ENCODE results near the gene ITLN1. TPM values are rescaled to one million over a fixed set of nuclear protein-coding genes. Genes with fewer than 3 reads are reported as not detected.

ITLN1 gene
- total and polyA plus RNA-seq, 3 experiments from 2014 or later: not detected

DNA sequence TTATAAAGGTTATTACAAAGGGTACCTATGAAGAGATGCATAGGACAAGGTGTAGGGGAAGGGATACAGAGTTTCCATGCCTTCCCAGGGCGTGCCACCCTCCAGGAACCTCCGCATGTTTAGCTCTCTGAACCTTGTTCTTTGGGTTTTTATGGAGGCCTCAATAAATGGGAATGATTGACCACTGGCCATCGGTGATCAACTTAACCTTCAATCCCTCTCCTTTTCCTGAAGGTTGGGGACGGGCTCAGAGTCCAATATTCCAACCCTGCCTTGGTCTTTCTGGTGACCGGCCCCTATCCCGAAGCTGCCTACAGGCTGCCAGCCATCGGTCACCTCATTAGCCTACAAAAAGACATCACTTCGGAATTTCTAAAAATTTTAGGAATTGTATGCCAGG, 34.0 kb downstream of the ITLN1 start:
- H3K4me3 ChIP-seq (ENCODE audit: low read length): no peak overlapping the region
- H3K4me3 Mint-ChIP-seq: peak overlapping the region in 2 of 7 donors; percentile 28 to 71
- no peaks in the 10 kb centered on the region for H3K27me3 Mint-ChIP-seq
- ChIA-PET CTCF (interaction anchor here (0.9 to 1.9 kb wide), 5 partner anchors 12 to 169 kb away, joined by 3 to 11 read pairs (median 4); partner anchors contain the start of gene CD244), POLR2A (no interaction called here)
- peaks cover 36 to 43% (median 38%) of the 10 kb centered on the region in 3 donors for H3K4me1 Mint-ChIP-seq
- H3K27ac Mint-ChIP-seq: peak overlapping the region in 7 of 8 donors; percentile 40 to 91 (median 73)
- H3K27ac ChIP-seq (ENCODE audit: low read depth, low read length): no peak overlapping the region
- H3K36me3 Mint-ChIP-seq: peaks cover 12 to 35% (median 16%) of the 10 kb centered on the region in 3 donors
- H3K9me3 Mint-ChIP-seq: no peaks in the 10 kb centered on the region
- peaks cover 22% of the 10 kb centered on the region for H3K4me1 ChIP-seq (ENCODE audit: insufficient read depth, low read length)
- DNase-seq: no peak
- H3K9me3 ChIP-seq (ENCODE audit: low read length): no peaks in the 10 kb centered on the region
- no peaks in the 10 kb centered on the region for H3K36me3 ChIP-seq (ENCODE audit: insufficient read depth, low read length)
- H3K27me3 ChIP-seq (ENCODE audit: insufficient read depth, low read length, poor library complexity, severe bottlenecking): no peaks in the 10 kb centered on the region

DNA sequence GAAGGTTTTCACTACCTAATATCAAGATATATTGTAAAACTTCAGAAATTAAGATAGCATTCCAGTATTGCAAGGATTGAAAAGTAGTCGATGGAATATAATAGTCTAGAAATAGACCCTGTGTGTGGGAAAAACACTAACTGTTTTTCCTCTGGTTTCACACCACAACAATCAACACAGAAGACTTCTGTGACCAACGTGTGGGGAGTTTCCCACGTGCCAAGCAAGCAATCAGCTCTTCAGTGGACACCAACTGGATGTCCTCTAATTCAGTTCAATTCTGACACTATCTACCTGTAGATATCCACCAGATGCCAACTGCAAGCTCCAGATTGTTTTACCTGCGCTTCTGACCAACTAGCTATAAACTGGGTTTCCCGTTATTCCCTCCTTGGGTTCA, 34.4 kb downstream of the ITLN1 start:
- CTCF ChIA-PET: interaction anchor here (0.9 to 1.9 kb wide), 6 partner anchors 12 to 169 kb away, joined by 3 to 11 read pairs (median 4); partner anchors contain the start of gene CD244
- Mint-ChIP-seq H3K36me3 (peaks cover 12 to 35% (median 16%) of the 10 kb centered on the region in 3 donors), H3K27me3 (no peaks in the 10 kb centered on the region), H3K9me3 (no peaks in the 10 kb centered on the region), H3K4me3 (peak overlapping the region in 3 of 7 donors; percentile 12 to 65 (median 28)), H3K27ac (peak overlapping the region; percentile 36 to 91 (median 69)), H3K4me1 (peaks cover 38 to 46% (median 42%) of the 10 kb centered on the region in 3 donors)
- Histone ChIP-seq H3K9me3 (ENCODE audit: low read length) (no peaks in the 10 kb centered on the region), H3K4me3 (ENCODE audit: low read length) (no peak overlapping the region), H3K4me1 (ENCODE audit: insufficient read depth, low read length) (peaks cover 17% of the 10 kb centered on the region), H3K36me3 (ENCODE audit: insufficient read depth, low read length) (no peaks in the 10 kb centered on the region), H3K27ac (ENCODE audit: low read depth, low read length) (no peak overlapping the region), H3K27me3 (ENCODE audit: insufficient read depth, low read length, poor library complexity, severe bottlenecking) (no peaks in the 10 kb centered on the region)
- no peak for DNase-seq
- POLR2A ChIA-PET: no interaction called here

- no peaks in the 10 kb centered on the region for H3K27me3 Mint-ChIP-seq
- CTCF ChIA-PET: interaction anchor here (1.6 kb wide), 1 partner anchor 9 kb away, joined by 5 read pairs; no protein-coding TSS in a partner anchor
- Histone ChIP-seq H3K4me3 (ENCODE audit: low read length) (no peak overlapping the region), H3K27ac (ENCODE audit: low read depth, low read length) (no peak overlapping the region), H3K36me3 (ENCODE audit: insufficient read depth, low read length) (no peaks in the 10 kb centered on the region), H3K27me3 (ENCODE audit: insufficient read depth, low read length, poor library complexity, severe bottlenecking) (no peaks in the 10 kb centered on the region), H3K9me3 (ENCODE audit: low read length) (no peaks in the 10 kb centered on the region), H3K4me1 (ENCODE audit: insufficient read depth, low read length) (peaks cover 17% of the 10 kb centered on the region)
- H3K27ac Mint-ChIP-seq: peak overlapping the region in 1 of 8 donors; percentile 22
- no peak for DNase-seq
- no peak overlapping the region for H3K4me3 Mint-ChIP-seq
- peaks cover 0 to 4% (median 0%) of the 10 kb centered on the region in 5 donors for H3K9me3 Mint-ChIP-seq
- H3K4me1 Mint-ChIP-seq: peaks cover 53 to 82% (median 82%) of the 10 kb centered on the region in 3 donors
- peaks cover 7 to 24% (median 23%) of the 10 kb centered on the region in 3 donors for H3K36me3 Mint-ChIP-seq
- POLR2A ChIA-PET: interaction anchor here (1.6 kb wide), 1 partner anchor 9 kb away, joined by 6 read pairs; no protein-coding TSS in a partner anchor
Observed at GRCh38 chr1:160846281-160846680, 38.7 kb downstream of the ITLN1 start.

GRCh38 chr1:160844447-160845232, 40.3 kb downstream of the ITLN1 start:
- peaks cover 7 to 27% (median 24%) of the 10 kb centered on the region in 3 donors for H3K36me3 Mint-ChIP-seq
- no peak overlapping the region for H3K4me3 ChIP-seq (ENCODE audit: low read length)
- H3K27ac Mint-ChIP-seq: peak overlapping the region in 1 of 8 donors; percentile 32
- H3K36me3 ChIP-seq (ENCODE audit: insufficient read depth, low read length): no peaks in the 10 kb centered on the region
- H3K9me3 Mint-ChIP-seq: peaks cover 0 to 4% (median 0%) of the 10 kb centered on the region in 5 donors
- H3K9me3 ChIP-seq (ENCODE audit: low read length): no peaks in the 10 kb centered on the region
- CTCF ChIA-PET: interaction anchor here (1.1 to 11.2 kb wide), 5 partner anchors 15 to 110 kb away, joined by 3 to 137 read pairs (median 4); partner anchors contain the start of genes CD244 and ITLN2
- H3K4me1 Mint-ChIP-seq: peaks cover 52 to 80% (median 77%) of the 10 kb centered on the region in 3 donors
- H3K27ac ChIP-seq (ENCODE audit: low read depth, low read length): no peak overlapping the region
- H3K27me3 ChIP-seq (ENCODE audit: insufficient read depth, low read length, poor library complexity, severe bottlenecking): no peaks in the 10 kb centered on the region
- no peak for DNase-seq
- peaks cover 13% of the 10 kb centered on the region for H3K4me1 ChIP-seq (ENCODE audit: insufficient read depth, low read length)
- H3K4me3 Mint-ChIP-seq: peak overlapping the region in 1 of 7 donors; percentile 36
- POLR2A ChIA-PET: no interaction called here
- no peaks in the 10 kb centered on the region for H3K27me3 Mint-ChIP-seq

DNA sequence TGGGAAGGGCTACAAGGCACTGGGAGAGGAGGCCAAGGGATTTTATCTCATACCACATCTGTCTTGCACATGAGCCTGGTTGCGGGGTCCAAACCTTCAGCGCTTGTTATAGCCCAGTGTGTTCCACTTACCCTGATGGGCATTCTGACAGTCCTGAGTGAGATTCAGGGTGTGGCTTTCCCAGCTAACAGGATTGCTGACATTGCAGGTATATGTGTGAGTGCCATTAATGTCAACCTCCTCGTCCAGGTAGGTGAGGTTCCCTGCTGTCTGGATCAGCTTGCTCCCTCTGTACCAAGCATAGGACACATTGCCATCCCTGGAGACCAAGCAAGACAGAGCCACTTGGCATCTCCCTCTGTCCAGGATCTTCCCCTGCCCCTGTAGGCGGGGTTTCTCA, 43.9 kb downstream of the ITLN1 start:
- CTCF ChIA-PET: interaction anchor here (1.2 to 11.2 kb wide), 5 partner anchors 19 to 149 kb away, joined by 3 to 137 read pairs (median 8); partner anchors contain the start of gene CD244
- H3K4me1 Mint-ChIP-seq: peaks cover 72 to 91% (median 88%) of the 10 kb centered on the region in 3 donors

DNA sequence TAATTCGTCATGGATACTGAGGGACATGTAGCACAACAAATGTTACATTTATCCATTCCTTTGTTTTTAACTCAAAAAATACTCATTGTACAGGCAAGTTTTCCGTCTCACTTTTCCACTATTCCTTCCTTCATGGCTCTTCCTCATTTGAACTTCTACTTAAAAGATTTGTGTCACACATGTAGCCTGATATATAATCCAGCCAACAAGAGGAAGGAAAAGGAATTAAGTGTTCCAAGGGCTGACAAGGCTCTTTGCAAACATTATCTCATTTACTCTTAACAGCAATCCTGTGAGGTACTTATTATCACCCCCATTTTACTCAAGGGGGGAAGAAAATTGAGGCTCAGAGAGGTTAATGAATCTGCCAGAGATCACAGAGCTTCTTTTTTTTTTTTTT, 45.2 kb downstream of the ITLN1 start:
- Mint-ChIP-seq H3K9me3 (peaks cover 0 to 4% (median 0%) of the 10 kb centered on the region in 5 donors), H3K4me1 (peaks cover 77 to 92% (median 90%) of the 10 kb centered on the region in 3 donors)

More for the DNA sequence above, 43.9 kb downstream of the ITLN1 start:
- H3K9me3 Mint-ChIP-seq: peaks cover 0 to 4% (median 0%) of the 10 kb centered on the region in 5 donors
- POLR2A ChIA-PET: no interaction called here
- H3K27ac Mint-ChIP-seq: peak overlapping the region in 1 of 8 donors; percentile 59
- H3K27me3 Mint-ChIP-seq: no peaks in the 10 kb centered on the region
- Histone ChIP-seq H3K4me3 (ENCODE audit: low read length) (no peak overlapping the region), H3K9me3 (ENCODE audit: low read length) (no peaks in the 10 kb centered on the region), H3K27me3 (ENCODE audit: insufficient read depth, low read length, poor library complexity, severe bottlenecking) (no peaks in the 10 kb centered on the region), H3K27ac (ENCODE audit: low read depth, low read length) (no peak overlapping the region), H3K4me1 (ENCODE audit: insufficient read depth, low read length) (peaks cover 49% of the 10 kb centered on the region), H3K36me3 (ENCODE audit: insufficient read depth, low read length) (no peaks in the 10 kb centered on the region)
- peaks cover 0 to 15% (median 2%) of the 10 kb centered on the region in 3 donors for H3K36me3 Mint-ChIP-seq
- H3K4me3 Mint-ChIP-seq: peak overlapping the region in 1 of 7 donors; percentile 36
- no peak for DNase-seq

GRCh38 chr1:160838888-160839287, 46.1 kb downstream of the ITLN1 start:
- Histone ChIP-seq H3K9me3 (ENCODE audit: low read length) (no peaks in the 10 kb centered on the region), H3K27me3 (ENCODE audit: insufficient read depth, low read length, poor library complexity, severe bottlenecking) (no peaks in the 10 kb centered on the region), H3K27ac (ENCODE audit: low read depth, low read length) (peak overlapping the region; percentile 21), H3K4me1 (ENCODE audit: insufficient read depth, low read length) (peaks cover 61% of the 10 kb centered on the region), H3K4me3 (ENCODE audit: low read length) (peak overlapping the region; percentile 38), H3K36me3 (ENCODE audit: insufficient read depth, low read length) (no peaks in the 10 kb centered on the region)
- Mint-ChIP-seq H3K4me1 (peaks cover 78 to 92% (median 90%) of the 10 kb centered on the region in 3 donors), H3K4me3 (peak overlapping the region; percentile 69 to 90 (median 83)), H3K27me3 (no peaks in the 10 kb centered on the region), H3K36me3 (peaks cover 7 to 22% (median 9%) of the 10 kb centered on the region in 3 donors), H3K9me3 (peaks cover 0 to 2% (median 0%) of the 10 kb centered on the region in 5 donors), H3K27ac (peak overlapping the region; percentile 88 to 98 (median 96))
- ChIA-PET CTCF (interaction anchor here (0.6 to 11.2 kb wide), 10 partner anchors 11 to 163 kb away, joined by 3 to 137 read pairs (median 10); partner anchors contain the start of genes CD244, ITLN1 and ITLN2), POLR2A (interaction anchor here (1.3 kb wide), 1 partner anchor 14 kb away, joined by 3 read pairs; no protein-coding TSS in a partner anchor)
- peak in 2 of 5 donors; percentile 18 to 38 for DNase-seq

More for the DNA sequence above, 45.2 kb downstream of the ITLN1 start:
- no peak overlapping the region for H3K27ac ChIP-seq (ENCODE audit: low read depth, low read length)
- no peaks in the 10 kb centered on the region for H3K9me3 ChIP-seq (ENCODE audit: low read length)
- peaks cover 59% of the 10 kb centered on the region for H3K4me1 ChIP-seq (ENCODE audit: insufficient read depth, low read length)
- H3K4me3 ChIP-seq (ENCODE audit: low read length): no peak overlapping the region
- peak overlapping the region in 1 of 7 donors; percentile 24 for H3K4me3 Mint-ChIP-seq
- no peaks in the 10 kb centered on the region for H3K27me3 Mint-ChIP-seq
- no peaks in the 10 kb centered on the region for H3K36me3 ChIP-seq (ENCODE audit: insufficient read depth, low read length)
- H3K27ac Mint-ChIP-seq: peak overlapping the region; percentile 78 to 97 (median 95)
- POLR2A ChIA-PET: interaction anchor here (0.6 kb wide), 1 partner anchor 84 kb away, joined by 3 read pairs; no protein-coding TSS in a partner anchor
- H3K36me3 Mint-ChIP-seq: peaks cover 5 to 20% (median 5%) of the 10 kb centered on the region in 3 donors
- no peak for DNase-seq
- no peaks in the 10 kb centered on the region for H3K27me3 ChIP-seq (ENCODE audit: insufficient read depth, low read length, poor library complexity, severe bottlenecking)
- CTCF ChIA-PET: interaction anchor here (0.6 to 11.2 kb wide), 6 partner anchors 10 to 450 kb away, joined by 3 to 137 read pairs (median 10); partner anchors contain the start of genes CD244 and ITLN2
